GM23338 (cell line): ENCODE results near the gene VPS50. TPM values are rescaled to one million over a fixed set of nuclear protein-coding genes. Genes with fewer than 3 reads are reported as not detected.

Experiments
- ATAC-seq: fragments of 200-7000 bp; cut with Tn5 transposase; 3 replicates; pipeline ENCODE4 v1.9.1; 2020
- DNase-seq: peaks from one replicate; pipeline ENCODE4 v3.0.0-alpha.2; 2015; ENCODE audit warnings: low spot score
- H2AFZ ChIP-seq: fragments of 200-600 bp; sonication (generic); 2 replicates; pipeline ENCODE4 v1.8.0; 2016; ENCODE audit warnings: antibody characterized with exemption, mild to moderate bottlenecking, moderate library complexity
- H3F3A ChIP-seq: fragments of 200-600 bp; sonication (generic); replicated peaks from 2 replicates; pipeline ENCODE4 v1.8.0; 2017; ENCODE audit warnings: antibody characterized with exemption, mixed run types, low read depth
- H3K27ac ChIP-seq: fragments of 200-600 bp; sonication (generic); 2 replicates; pipeline ENCODE4 v1.6.1; 2016; ENCODE audit warnings: low read depth
- H3K27me3 ChIP-seq: fragments of 200-600 bp; sonication (generic); 2 replicates; pipeline ENCODE4 v1.8.0; 2016; ENCODE audit warnings: mild to moderate bottlenecking, mixed run types, moderate library complexity; ENCODE audit not compliant: insufficient read depth
- H3K36me3 ChIP-seq: fragments of 200-600 bp; sonication (generic); 2 replicates; pipeline ENCODE4 v1.8.0; 2016; ENCODE audit warnings: mild to moderate bottlenecking; ENCODE audit not compliant: insufficient read depth
- H3K4me1 ChIP-seq: fragments of 200-600 bp; sonication (generic); 2 replicates; pipeline ENCODE4 v1.8.0; 2016; ENCODE audit warnings: mild to moderate bottlenecking, moderate library complexity; ENCODE audit not compliant: insufficient read depth
- H3K4me2 ChIP-seq: fragments of 200-600 bp; sonication (generic); 2 replicates; pipeline ENCODE4 v1.7.1; 2017; ENCODE audit warnings: mixed run types
- H3K4me3 ChIP-seq: fragments of 200-600 bp; sonication (generic); 2 replicates; pipeline ENCODE4 v1.6.1; 2016; ENCODE audit warnings: mixed run types
- H3K79me2 ChIP-seq: fragments of 200-600 bp; sonication (generic); replicated peaks from 2 replicates; pipeline ENCODE4 v1.8.0; 2017; ENCODE audit warnings: mild to moderate bottlenecking; ENCODE audit not compliant: insufficient read depth
- H3K9me2 ChIP-seq: fragments of 200-600 bp; sonication (generic); 2 replicates; pipeline ENCODE4 v1.8.0; 2017; ENCODE audit not compliant: insufficient read depth
- H4K20me1 ChIP-seq: fragments of 200-600 bp; sonication (generic); replicated peaks from 2 replicates; pipeline ENCODE4 v1.8.0; 2017; ENCODE audit warnings: mild to moderate bottlenecking; ENCODE audit not compliant: insufficient read depth
- H3K27ac Mint-ChIP-seq: 2 replicates; pipeline ENCODE4 v1.8.0; 2020; ENCODE audit warnings: inconsistent platforms, mild to moderate bottlenecking, moderate library complexity, mixed read lengths
- H3K27me3 Mint-ChIP-seq: 3 replicates; pipeline ENCODE4 v1.8.0; 2022; ENCODE audit warnings: low read depth, mild to moderate bottlenecking, moderate library complexity, mixed read lengths, inconsistent platforms; ENCODE audit not compliant: insufficient read depth, poor library complexity
- H3K36me3 Mint-ChIP-seq: 3 replicates; pipeline ENCODE4 v1.8.0; 2021; ENCODE audit warnings: low read depth, mild to moderate bottlenecking, inconsistent platforms, moderate library complexity, mixed read lengths
- H3K4me1 Mint-ChIP-seq: 3 replicates; pipeline ENCODE4 v1.8.0; 2020; ENCODE audit warnings: mild to moderate bottlenecking, inconsistent platforms, mixed read lengths
- H3K4me3 Mint-ChIP-seq: 3 replicates; pipeline ENCODE4 v1.8.0; 2021; ENCODE audit warnings: moderate library complexity, mild to moderate bottlenecking, inconsistent platforms, mixed read lengths
- H3K9me3 Mint-ChIP-seq: 3 replicates; pipeline ENCODE4 v1.8.0; 2020; ENCODE audit warnings: moderate library complexity, mild to moderate bottlenecking, inconsistent platforms, mixed read lengths
- EZH2phosphoT487 ChIP-seq: fragments of 200-600 bp; sonication (generic); IDR thresholded peaks from one replicate; pipeline ENCODE4 v1.8.1; 2018; ENCODE audit warnings: antibody characterized with exemption; ENCODE audit not compliant: unreplicated experiment
- NANOG ChIP-seq: IDR thresholded peaks from 2 replicates; pipeline ENCODE4 v1.6.1; 2016; ENCODE audit warnings: antibody characterized with exemption, borderline replicate concordance
- REST ChIP-seq: IDR thresholded peaks from one replicate; pipeline ENCODE4 v1.6.1; 2018; ENCODE audit warnings: antibody characterized with exemption; ENCODE audit not compliant: unreplicated experiment
- ZNF462 ChIP-seq: fragments of 250-450 bp; sonication (Bioruptor Pico); IDR thresholded peaks from 2 replicates; pipeline ENCODE4 v1.5.0; 2020; ENCODE audit warnings: mild to moderate bottlenecking, moderate library complexity
- polyA plus RNA-seq: library from polyadenylated mRNA; unstranded; fragments of >200 nt; fragmentation: Nextera tagmentation; extraction: Ambion mirVana; gene quantifications from 2 replicates; pipeline ENCODE4 v1.2.1, GENCODE V29; 2016
- total RNA-seq: library from RNA; depleted of rRNA; stranded (reverse); fragments of >200 nt; shearing (Covaris generic); gene quantifications from 2 replicates; pipeline ENCODE4 v1.2.3, GENCODE V29; 2014

Gene VPS50
- total and polyA plus RNA-seq, 2 experiments from 2014 or later = 4.3 to 12.3 TPM

- no peak for TF ChIP-seq ZNF462 (CRISPR knock-in tag)
- no peak for TF ChIP-seq REST
Measured at GRCh38 chr7:93390660-93391059, 158.5 kb downstream of the VPS50 start (continued).

GRCh38 chr7:93392984-93393383, 160.8 kb downstream of the VPS50 start:
- peaks cover 31% of the 10 kb centered on the region for H3K4me1 ChIP-seq
- DNase-seq = peak; percentile 27
- H3K79me2 ChIP-seq = no peaks in the 10 kb centered on the region
- H3K36me3 ChIP-seq = no peaks in the 10 kb centered on the region
- H3F3A ChIP-seq = no peaks in the 10 kb centered on the region
- Mint-ChIP-seq H3K4me1 (peaks cover 30% of the 10 kb centered on the region; the same call in 2 of the 3 replicates), H3K27me3 (peaks cover 7% of the 10 kb centered on the region), H3K27ac (no peak overlapping the region), H3K4me3 (no peak overlapping the region), H3K36me3 (0 out of 3 replicates have a peak, but pooled peaks cover 1% of the 10 kb centered on the region), H3K9me3 (no peaks in the 10 kb centered on the region)
- H2AFZ ChIP-seq = no peak overlapping the region
- no peaks in the 10 kb centered on the region; the same call in 1 of the 2 replicates for H3K9me2 ChIP-seq
- H3K4me2 ChIP-seq = 0 out of 2 replicates have a peak overlapping the region, but pooled peaks have one; percentile 12
- ATAC-seq = peak; percentile 24; the same call in 2 of the 3 replicates
- no peak overlapping the region for H3K4me3 ChIP-seq
- H4K20me1 ChIP-seq = no peaks in the 10 kb centered on the region
- TF ChIP-seq NANOG (peak; percentile 87), EZH2phosphoT487 (no peak), ZNF462 (CRISPR knock-in tag) (no peak)
- H3K27ac ChIP-seq = peak overlapping the region; percentile 39
- no peaks in the 10 kb centered on the region for H3K27me3 ChIP-seq
